Measurements from ENCODE around the gene DUS3L.
A peak's percentile ranks its signal among the peaks of the same experiment; 100 is the strongest.
"Not testable (repeated sequence)": the region's sequence is repeated elsewhere in the genome, so short reads cannot be mapped to it uniquely, and the experiment has no call there.

Gene DUS3L

DNA sequence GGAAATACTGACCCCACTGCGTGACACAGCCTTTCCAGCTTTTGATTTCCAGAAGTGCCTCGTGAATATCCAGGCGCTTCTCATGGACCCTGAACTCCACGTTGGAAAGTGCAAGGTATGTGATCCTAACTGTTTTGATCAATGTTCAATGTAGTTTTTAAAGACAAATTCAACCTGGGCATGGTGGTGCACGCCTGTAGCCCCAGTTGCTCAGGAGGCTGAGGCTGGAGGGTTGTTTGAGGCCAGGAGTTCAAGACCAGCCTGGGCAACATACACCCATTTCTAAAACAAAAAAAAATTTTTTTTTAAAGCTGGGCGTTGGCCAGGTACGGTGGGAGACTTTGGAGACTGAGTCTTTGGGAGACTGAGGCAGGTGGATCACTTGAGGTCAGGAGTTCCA, 39.3 kb downstream of the DUS3L start:
- Histone ChIP-seq H3K27me3 (no peaks in the 10 kb centered on the region), H3K36me3 (no peaks in the 10 kb centered on the region), H3K4me3 (ENCODE audit: low read depth, low read length) (no peak overlapping the region), H3K4me1 (no peaks in the 10 kb centered on the region; the same call in 1 of the 2 replicates), H3K9me3 (no peaks in the 10 kb centered on the region)
- TF ChIP-seq, protein P1, sequence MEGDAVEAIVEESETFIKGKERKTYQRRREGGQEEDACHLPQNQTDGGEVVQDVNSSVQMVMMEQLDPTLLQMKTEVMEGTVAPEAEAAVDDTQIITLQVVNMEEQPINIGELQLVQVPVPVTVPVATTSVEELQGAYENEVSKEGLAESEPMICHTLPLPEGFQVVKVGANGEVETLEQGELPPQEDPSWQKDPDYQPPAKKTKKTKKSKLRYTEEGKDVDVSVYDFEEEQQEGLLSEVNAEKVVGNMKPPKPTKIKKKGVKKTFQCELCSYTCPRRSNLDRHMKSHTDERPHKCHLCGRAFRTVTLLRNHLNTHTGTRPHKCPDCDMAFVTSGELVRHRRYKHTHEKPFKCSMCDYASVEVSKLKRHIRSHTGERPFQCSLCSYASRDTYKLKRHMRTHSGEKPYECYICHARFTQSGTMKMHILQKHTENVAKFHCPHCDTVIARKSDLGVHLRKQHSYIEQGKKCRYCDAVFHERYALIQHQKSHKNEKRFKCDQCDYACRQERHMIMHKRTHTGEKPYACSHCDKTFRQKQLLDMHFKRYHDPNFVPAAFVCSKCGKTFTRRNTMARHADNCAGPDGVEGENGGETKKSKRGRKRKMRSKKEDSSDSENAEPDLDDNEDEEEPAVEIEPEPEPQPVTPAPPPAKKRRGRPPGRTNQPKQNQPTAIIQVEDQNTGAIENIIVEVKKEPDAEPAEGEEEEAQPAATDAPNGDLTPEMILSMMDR (IDR thresholded peaks at IDR 0.05; ENCODE audit: low read depth, low read length) = no peak
- no peak for DNase-seq

DNA sequence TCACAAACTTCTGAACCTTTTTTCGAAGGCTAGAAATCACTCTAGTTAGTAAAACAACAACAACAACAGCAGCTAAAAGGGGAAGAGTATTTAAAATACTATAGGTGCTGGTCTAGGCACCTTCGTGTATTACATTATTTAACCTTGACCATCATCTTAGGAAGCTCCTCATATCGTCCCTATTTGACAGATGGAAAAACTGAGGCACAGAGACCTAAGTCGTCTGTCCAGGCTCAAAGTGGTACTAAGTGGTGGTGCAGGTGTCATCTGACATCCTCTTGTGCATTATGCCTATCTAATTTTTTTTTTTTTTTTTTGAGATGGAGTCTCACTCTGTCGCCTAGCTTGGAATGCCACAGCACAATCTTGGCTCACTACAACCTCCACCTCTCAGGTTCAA, 41.5 kb downstream of the DUS3L start:
- TF ChIP-seq, protein P1 (IDR thresholded peaks at IDR 0.05; ENCODE audit: low read depth, low read length) = no peak

DNA sequence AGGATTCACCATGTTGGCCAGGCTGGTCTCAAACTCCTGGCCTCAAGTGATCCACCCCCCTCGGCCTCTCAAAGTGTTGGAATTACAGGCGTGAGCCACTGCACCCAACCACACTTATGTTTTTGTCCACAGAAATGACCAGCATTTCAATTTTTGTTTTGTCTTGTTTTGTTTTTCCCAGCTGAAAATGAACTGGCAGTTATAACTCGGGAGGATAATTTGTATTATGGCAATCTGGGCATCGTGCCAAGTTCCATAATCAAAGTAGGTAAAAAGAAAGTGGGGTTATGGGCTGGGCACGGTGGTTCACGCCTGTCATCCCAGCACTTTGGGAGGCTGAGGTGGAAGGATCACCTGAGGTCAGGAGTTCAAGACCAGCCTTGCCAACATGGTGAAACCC, 42.0 kb downstream of the DUS3L start:
- H3K4me3 ChIP-seq (ENCODE audit: low read depth, low read length); H3K27me3 ChIP-seq; H3K9me3 ChIP-seq; H3K4me1 ChIP-seq; H3K36me3 ChIP-seq: not testable (repeated sequence)
- DNase-seq = peak; percentile 36

More for the DNA sequence above, 41.5 kb downstream of the DUS3L start:
- no peaks in the 10 kb centered on the region for H3K9me3 ChIP-seq
- no peak overlapping the region for H3K4me3 ChIP-seq (ENCODE audit: low read depth, low read length)
- no peaks in the 10 kb centered on the region for H3K27me3 ChIP-seq
- H3K36me3 ChIP-seq = no peaks in the 10 kb centered on the region
- DNase-seq = no peak
- H3K4me1 ChIP-seq = no peaks in the 10 kb centered on the region; the same call in 1 of the 2 replicates

DNA sequence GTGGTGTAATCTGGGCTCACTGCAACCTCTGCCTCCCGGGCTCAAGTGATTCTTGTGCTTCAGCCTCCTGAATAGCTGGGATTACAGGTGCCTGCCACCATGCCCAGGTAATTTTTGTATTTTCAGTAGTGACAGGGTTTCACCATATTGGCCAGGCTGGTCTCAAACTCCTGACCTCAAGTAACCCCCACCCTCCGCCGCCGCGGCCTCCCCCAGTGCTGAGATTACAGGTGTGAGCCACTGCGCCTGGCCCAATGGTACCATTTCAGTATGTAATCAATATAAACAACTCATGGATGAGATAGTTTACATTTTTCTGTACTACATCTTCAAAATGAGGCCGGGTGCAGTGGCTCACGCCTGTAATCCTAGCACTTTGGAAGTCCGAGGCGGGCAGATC, 46.0 kb downstream of the DUS3L start:
- not testable (repeated sequence) for H3K27me3 ChIP-seq; H3K4me3 ChIP-seq (ENCODE audit: low read depth, low read length); DNase-seq; H3K36me3 ChIP-seq; H3K9me3 ChIP-seq; H3K4me1 ChIP-seq

DNA sequence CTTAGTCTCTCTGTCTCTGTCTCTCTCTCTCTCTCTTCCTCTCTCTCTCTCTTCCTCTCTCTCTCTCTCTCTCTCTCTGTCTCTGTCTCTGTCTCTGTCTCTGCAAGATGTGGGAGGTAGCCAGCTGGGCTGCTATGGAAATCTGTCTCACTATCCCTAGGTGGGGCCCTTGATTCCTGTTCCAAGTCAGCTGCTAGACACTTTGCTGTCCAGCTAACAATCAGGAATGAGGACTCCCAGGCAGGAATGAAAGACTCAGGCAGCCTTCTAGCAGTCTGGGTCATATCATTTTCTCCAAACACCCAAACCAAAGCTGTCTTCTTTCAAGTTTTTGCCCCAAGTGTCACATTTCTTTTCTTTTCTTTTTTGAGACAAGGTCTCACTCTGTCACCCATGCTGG, 47.3 kb downstream of the DUS3L start:
- Histone ChIP-seq H3K9me3 (no peaks in the 10 kb centered on the region), H3K4me1 (no peaks in the 10 kb centered on the region), H3K36me3 (no peaks in the 10 kb centered on the region), H3K4me3 (ENCODE audit: low read depth, low read length) (no peak overlapping the region), H3K27me3 (no peaks in the 10 kb centered on the region; the same call in none of the 2 replicates)
- TF ChIP-seq, protein P1 (IDR thresholded peaks at IDR 0.05; ENCODE audit: low read depth, low read length) = no peak
- DNase-seq = no peak

DNA sequence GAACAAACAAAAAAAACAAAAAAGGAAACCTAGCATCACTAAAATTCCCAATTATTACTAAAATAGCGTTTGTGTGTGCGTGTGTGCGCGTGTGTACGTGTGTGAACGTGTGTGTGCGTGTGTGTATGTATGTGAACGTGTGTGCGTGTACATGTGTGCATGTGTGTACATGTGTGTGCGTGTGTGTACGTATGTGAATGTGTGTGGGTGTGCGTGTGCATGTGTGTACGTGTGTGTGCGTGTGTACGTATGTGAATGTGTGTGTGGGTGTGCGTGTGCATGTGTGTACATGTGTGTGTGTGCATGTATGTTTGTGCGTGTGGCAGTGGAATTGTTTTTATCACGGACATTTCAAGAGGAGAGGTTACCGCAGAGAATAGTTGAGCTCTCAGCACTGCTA, 48.9 kb downstream of the DUS3L start:
- Histone ChIP-seq H3K36me3 (no peaks in the 10 kb centered on the region), H3K4me3 (ENCODE audit: low read depth, low read length) (no peak overlapping the region), H3K4me1 (no peaks in the 10 kb centered on the region), H3K9me3 (no peaks in the 10 kb centered on the region), H3K27me3 (no peaks in the 10 kb centered on the region; the same call in none of the 2 replicates)
- no peak for DNase-seq
- TF ChIP-seq, protein P1 (IDR thresholded peaks at IDR 0.05; ENCODE audit: low read depth, low read length) = no peak

DNA sequence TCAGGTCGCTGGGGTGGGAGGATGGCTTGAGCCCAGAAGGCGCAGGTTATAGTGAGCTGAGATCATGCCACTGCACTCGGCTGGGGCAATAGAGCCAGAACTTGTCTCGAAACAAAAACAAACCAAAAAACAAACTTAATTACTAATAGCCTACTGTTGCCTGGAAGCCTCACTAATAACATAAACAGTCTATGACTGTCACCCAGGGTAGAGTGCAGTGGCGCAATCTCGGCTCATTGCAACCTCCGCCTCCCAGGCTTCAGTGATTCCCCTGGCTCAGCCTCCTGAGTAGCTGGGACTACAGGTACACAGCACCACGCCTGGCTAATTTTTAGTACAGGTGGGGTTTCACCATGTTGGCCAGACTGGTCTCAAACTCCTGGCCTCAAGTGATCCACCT, 52.5 kb downstream of the DUS3L start:
- no peak for DNase-seq
- peaks cover 19% of the 10 kb centered on the region for H3K27me3 ChIP-seq
- H3K9me3 ChIP-seq = no peaks in the 10 kb centered on the region
- TF ChIP-seq, protein P1 (IDR thresholded peaks at IDR 0.05; ENCODE audit: low read depth, low read length) = no peak
- H3K4me1 ChIP-seq = no peaks in the 10 kb centered on the region
- H3K4me3 ChIP-seq (ENCODE audit: low read depth, low read length) = no peak overlapping the region
- H3K36me3 ChIP-seq = no peaks in the 10 kb centered on the region

Data from BE2C (cell line).